ENCODE measurements around the gene LIMCH1. TPM values are rescaled to one million over a fixed set of nuclear protein-coding genes. Genes with fewer than 3 reads are reported as not detected.
"Not testable (repeated sequence)": the region's sequence is repeated elsewhere in the genome, so short reads cannot be mapped to it uniquely, and the experiment has no call there.

LIMCH1 gene, protein sequence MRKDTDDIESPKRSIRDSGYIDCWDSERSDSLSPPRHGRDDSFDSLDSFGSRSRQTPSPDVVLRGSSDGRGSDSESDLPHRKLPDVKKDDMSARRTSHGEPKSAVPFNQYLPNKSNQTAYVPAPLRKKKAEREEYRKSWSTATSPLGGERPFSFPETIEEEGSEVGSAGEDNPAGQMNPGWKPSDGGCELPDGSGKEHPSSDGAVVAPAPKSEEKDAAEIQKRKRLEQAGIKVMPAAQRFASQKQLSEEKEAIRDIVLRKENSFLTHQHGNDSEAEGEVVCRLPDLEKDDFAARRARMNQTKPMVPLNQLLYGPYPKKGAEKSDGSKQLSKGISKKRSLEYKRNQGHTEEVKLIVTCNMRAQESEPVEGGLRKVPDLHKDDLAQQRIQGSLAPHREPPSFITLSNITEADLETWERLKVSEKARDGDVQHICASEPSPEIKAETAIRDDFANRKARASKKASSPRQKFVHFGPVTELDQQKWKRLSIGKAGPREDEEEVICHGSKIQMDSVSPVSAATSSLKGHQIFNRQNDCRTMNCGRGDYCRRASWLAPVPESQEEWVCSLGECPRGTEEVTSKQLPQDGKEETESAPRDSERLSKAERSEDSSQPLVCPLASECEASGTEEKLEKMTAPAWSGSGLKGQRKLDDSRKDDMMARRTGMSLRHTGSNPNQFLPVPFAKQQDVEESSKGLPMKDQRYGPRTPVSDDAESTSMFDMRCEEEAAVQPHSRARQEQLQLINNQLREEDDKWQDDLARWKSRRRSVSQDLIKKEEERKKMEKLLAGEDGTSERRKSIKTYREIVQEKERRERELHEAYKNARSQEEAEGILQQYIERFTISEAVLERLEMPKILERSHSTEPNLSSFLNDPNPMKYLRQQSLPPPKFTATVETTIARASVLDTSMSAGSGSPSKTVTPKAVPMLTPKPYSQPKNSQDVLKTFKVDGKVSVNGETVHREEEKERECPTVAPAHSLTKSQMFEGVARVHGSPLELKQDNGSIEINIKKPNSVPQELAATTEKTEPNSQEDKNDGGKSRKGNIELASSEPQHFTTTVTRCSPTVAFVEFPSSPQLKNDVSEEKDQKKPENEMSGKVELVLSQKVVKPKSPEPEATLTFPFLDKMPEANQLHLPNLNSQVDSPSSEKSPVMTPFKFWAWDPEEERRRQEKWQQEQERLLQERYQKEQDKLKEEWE (N-terminal part only)
- total RNA-seq (2014; rRNA removed): 19.7 and 27.1 TPM in 2 replicates
- percentile 51 among the genes with signal in this experiment for Bru-seq, nascent RNA
- percentile 42 among the genes with signal in this experiment for BruChase-seq, experiment 1, labeled RNA remaining after a 6-hour chase
- BruChase-seq, experiment 2, labeled RNA remaining after a 2-hour chase: percentile 49 among the genes with signal in this experiment
- long read RNA-seq, full-length matches to known transcripts: 6 of 41 reads
- long read RNA-seq, partial matches to known transcripts: 19 of 41 reads
- long read RNA-seq, other reads (novel, unspliced or antisense): 16 of 41 reads

DNA sequence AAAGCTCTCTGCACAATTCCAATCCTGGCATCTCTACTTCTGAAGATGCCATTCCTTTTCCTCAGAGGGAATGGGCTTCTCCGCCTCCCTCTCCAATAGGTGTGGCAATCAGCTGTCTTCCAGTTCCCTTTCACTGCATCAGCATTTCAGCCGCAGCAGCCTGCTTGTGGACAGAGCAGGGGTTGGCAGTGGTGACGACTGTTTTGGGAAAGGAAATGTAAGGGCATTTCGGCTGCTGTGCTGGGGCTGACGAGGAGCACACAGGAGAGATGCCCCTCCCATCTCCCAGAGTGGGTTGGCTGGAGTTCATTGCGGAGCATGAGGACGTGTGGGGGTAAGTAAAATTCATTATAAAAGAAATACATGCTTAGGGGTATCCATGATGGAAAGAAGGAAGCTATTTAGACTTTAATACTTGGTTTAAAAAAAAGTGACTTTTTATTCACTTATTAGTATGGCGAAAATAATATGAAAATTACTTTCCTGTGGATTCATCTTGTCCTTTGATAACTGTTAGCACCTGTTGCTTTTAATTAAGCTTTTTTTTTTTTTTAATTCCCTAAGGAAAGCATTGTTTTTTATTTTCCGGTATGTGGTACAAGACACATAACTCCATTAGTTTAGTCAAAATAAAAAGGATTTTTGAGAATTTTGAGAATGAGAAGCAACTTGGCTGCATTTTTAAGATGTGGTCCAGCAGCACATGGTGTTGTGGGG, at the start of gene LIMCH1:
Gene LIMCH1, plus strand, starts transcription at position 141 of the 717 bp plus-strand sequence. CDS start 67,839 bp downstream, outside the sequence.
- Histone ChIP-seq H3F3A (ENCODE audit: low read length, unreplicated experiment) (peaks cover 6% of the 10 kb centered on the region), H3K36me3 (ENCODE audit: low read depth, low read length) (no peaks in the 10 kb centered on the region), H3K9ac (ENCODE audit: low read length) (no peak within 1 kb of the TSS), H3K79me2 (ENCODE audit: low read length) (no peaks in the 10 kb centered on the region), H2AFZ (ENCODE audit: low read length) (peak within 1 kb of the TSS; percentile 58), H3K9me2 (replicated peaks; ENCODE audit: low read length) (no peaks in the 10 kb centered on the region; the same call in 1 of the 2 replicates), H3K4me3 (ENCODE audit: low read length) (peak within 1 kb of the TSS; percentile 48; the same call in 1 of the 2 replicates), H3K4me2 (ENCODE audit: low read length) (peak within 1 kb of the TSS; percentile 78), H3K27me3 (ENCODE audit: low read length) (no peaks in the 10 kb centered on the region), H3K27ac (ENCODE audit: low read length) (peak within 1 kb of the TSS; percentile 62), H3K4me1 (ENCODE audit: insufficient read depth, low read length) (peaks cover 22% of the 10 kb centered on the region), H3K9me3 (ENCODE audit: low read length) (no peaks in the 10 kb centered on the region), H4K20me1 (ENCODE audit: low read length) (no peaks in the 10 kb centered on the region)
- intact Hi-C loops (cut with micrococcal nuclease): no loop called here
- POLR2A ChIA-PET (ENCODE audit: unreplicated experiment): no interaction called here
- no TSS peak for BruUV-seq (replicated peaks)
- TF ChIP-seq EZH2 (IDR thresholded peaks at IDR 0.05; ENCODE audit: low read length, unreplicated experiment) (no peak), CTCF (conservative IDR thresholded peaks at IDR 0.05; ENCODE audit: low read depth, low read length) (no peak), EZH2phosphoT487 (IDR thresholded peaks at IDR 0.05; ENCODE audit: borderline replicate concordance, low read length) (no peak)
- DNase-seq (peak; percentile 3), ATAC-seq (no peak)
- CTCF ChIA-PET: no interaction called here

DNA sequence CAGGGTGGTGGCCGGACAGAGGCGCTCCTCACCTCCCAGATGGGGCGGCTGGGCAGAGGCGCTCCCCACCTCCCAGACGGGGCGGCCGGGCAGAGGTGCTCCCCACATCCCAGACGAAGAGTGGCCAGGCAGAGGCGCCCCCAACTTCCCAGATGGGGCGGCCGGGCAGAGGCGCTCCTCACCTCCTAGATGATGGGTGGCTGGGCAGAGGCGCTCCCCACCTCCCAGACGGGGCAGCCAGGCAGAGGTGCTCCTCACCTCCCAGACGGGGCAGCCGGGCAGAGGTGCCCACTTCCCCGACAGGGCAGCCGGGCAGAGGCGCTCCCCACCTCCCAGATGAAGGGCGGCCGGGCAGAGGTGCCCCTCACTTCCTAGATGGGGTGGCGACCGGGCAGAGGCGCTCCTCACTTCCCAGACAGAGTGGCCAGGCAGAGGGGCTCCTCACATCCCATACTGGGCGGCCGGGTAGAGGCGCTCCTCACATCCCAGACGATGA, 46.8 kb upstream of the LIMCH1 start:
- BruUV-seq (replicated peaks); H3K79me2 ChIP-seq (ENCODE audit: low read length); H4K20me1 ChIP-seq (ENCODE audit: low read length); ATAC-seq; DNase-seq; CTCF ChIA-PET; H3K4me2 ChIP-seq (ENCODE audit: low read length); H3F3A ChIP-seq (ENCODE audit: low read length, unreplicated experiment); intact Hi-C loops (cut with micrococcal nuclease); H3K9ac ChIP-seq (ENCODE audit: low read length); H3K9me2 ChIP-seq (replicated peaks; ENCODE audit: low read length); H3K4me1 ChIP-seq (ENCODE audit: insufficient read depth, low read length); H3K9me3 ChIP-seq (ENCODE audit: low read length); H2AFZ ChIP-seq (ENCODE audit: low read length); H3K27me3 ChIP-seq (ENCODE audit: low read length); H3K36me3 ChIP-seq (ENCODE audit: low read depth, low read length); H3K27ac ChIP-seq (ENCODE audit: low read length); POLR2A ChIA-PET (ENCODE audit: unreplicated experiment); H3K4me3 ChIP-seq (ENCODE audit: low read length): not testable (repeated sequence)

All from PC-3 (cell line).